ENCODE data around the gene C12orf42.

DNA sequence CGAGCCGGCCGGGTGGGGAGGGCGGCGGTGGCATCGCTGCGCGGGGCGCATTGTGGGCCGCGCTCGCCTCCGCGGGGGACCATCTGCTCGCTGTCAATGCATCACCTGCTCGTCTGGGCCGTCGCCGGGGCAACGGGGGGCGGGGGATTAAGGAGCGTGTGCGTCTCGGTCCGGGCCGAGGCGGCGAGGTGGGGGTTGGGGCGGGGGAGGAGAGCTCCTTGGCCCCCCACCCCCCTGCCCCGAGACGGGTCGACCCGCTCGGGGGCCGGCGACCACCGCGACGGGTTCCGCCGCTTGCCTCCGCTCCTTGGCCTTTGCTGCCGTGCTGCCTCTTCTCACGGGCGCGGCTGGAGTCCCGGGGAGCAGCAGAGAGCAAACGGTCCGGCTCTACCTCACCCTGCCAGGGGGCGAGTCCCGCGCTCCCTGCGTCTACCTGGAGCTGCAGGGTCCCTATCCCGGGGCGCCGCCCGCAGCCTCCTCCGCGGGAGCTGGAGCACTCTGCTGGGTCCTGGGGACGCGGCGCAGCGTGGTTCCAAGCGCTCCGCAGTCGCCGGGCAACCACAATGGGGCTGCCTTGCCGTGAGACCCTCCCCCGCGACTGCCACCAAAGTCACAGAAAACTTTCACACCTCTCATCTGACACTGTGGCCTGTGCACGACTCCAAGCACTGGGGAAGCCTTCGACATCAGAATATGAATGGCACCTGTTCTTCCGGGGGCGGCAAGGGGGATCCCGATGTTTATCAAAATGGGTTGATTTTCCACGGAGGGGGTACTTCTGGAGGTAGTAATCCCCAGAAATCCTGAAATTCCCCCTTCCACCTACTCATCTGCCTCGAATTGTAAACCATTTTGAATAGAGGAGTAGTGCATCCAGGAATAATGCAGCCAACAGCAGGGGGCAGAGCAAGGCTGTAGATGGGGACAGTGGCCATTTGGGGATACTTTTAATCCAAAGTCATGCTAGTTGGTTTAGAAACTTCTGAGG is at the start of gene C12orf42:
- TF ChIP-seq, protein P1, sequence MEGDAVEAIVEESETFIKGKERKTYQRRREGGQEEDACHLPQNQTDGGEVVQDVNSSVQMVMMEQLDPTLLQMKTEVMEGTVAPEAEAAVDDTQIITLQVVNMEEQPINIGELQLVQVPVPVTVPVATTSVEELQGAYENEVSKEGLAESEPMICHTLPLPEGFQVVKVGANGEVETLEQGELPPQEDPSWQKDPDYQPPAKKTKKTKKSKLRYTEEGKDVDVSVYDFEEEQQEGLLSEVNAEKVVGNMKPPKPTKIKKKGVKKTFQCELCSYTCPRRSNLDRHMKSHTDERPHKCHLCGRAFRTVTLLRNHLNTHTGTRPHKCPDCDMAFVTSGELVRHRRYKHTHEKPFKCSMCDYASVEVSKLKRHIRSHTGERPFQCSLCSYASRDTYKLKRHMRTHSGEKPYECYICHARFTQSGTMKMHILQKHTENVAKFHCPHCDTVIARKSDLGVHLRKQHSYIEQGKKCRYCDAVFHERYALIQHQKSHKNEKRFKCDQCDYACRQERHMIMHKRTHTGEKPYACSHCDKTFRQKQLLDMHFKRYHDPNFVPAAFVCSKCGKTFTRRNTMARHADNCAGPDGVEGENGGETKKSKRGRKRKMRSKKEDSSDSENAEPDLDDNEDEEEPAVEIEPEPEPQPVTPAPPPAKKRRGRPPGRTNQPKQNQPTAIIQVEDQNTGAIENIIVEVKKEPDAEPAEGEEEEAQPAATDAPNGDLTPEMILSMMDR (IDR thresholded peaks at IDR 0.05): no peak
- TF ChIP-seq, protein P2, sequence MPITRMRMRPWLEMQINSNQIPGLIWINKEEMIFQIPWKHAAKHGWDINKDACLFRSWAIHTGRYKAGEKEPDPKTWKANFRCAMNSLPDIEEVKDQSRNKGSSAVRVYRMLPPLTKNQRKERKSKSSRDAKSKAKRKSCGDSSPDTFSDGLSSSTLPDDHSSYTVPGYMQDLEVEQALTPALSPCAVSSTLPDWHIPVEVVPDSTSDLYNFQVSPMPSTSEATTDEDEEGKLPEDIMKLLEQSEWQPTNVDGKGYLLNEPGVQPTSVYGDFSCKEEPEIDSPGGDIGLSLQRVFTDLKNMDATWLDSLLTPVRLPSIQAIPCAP (CRISPR knock-in tag; IDR thresholded peaks at IDR 0.05): no peak
- peak; percentile 94 for TF ChIP-seq ZNF423 (CRISPR knock-in tag; IDR thresholded peaks at IDR 0.05)
